NCI-H69 (cell line): Measurements from ENCODE around the gene GSTM2.
"Not testable (repeated sequence)": the region's sequence is repeated elsewhere in the genome, so short reads cannot be mapped to it uniquely, and the experiment has no call there.

Source experiments
- DNase-seq: peaks from one replicate; lab custom pipeline; 2025; lab: John Stamatoyannopoulos, UW

GSTM2 gene

GRCh38 chr1:109677459-109677858, 9.6 kb downstream of the GSTM2 start:
- no peak for DNase-seq

GRCh38 chr1:109678637-109679036, 10.8 kb downstream of the GSTM2 start:
- not testable (repeated sequence) for DNase-seq

- not testable (repeated sequence) for DNase-seq
Measured at GRCh38 chr1:109684777-109685176, 16.9 kb downstream of the GSTM2 start.

DNA sequence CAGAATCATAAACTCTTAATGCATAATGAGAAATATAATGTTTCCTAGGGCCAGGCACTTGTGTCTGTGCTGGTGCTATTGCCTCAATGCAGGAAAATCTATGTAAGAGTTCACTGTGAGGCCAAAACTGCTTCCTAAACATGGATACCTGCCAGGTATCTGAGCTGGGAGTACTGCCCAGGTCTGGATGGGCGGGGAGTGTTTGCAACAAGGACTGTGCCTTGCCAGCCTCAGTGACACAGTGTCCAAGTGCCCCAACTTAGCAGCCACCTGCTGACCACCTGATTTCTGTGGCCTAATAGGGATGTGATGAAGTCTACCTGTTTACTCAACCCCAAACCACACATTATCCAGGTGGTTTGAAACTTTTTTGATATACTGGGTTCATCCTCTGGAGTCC, 17.5 kb downstream of the GSTM2 start:
- not testable (repeated sequence) for DNase-seq

GRCh38 chr1:109685890-109686289, 18.0 kb downstream of the GSTM2 start:
- not testable (repeated sequence) for DNase-seq

- DNase-seq: not testable (repeated sequence)
Measured at GRCh38 chr1:109687109-109687508, 19.3 kb downstream of the GSTM2 start.

GRCh38 chr1:109687641-109688499, 20.0 kb downstream of the GSTM2 start, which contains the start of gene GSTM1:
GSTM1 (plus strand) TSS chr1:109687817; CDS start chr1:109687874, 57 bp downstream.
- DNase-seq: no peak

GRCh38 chr1:109689844-109690405, 22.1 kb downstream of the GSTM2 start:
- no peak for DNase-seq

DNA sequence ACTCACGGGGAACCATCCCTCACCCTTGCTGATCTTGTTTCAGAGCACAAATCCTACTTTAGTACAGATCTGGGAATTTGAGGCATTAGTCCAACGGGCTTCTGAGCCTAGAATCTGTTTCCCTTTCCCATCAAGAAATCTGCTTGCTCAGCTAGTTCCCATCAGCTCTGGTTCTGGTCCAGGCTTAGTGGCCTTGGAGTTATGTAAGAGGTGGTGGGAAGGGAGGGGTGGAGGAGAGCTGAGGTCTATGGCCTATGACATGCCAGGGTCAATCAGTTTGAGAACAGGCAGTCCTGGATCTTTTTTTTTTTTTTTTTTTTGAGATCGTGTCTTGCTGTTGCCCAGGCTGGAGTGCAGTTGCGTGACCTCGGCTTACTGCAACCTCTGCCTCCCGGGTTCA, 23.9 kb downstream of the GSTM2 start:
- no peak for DNase-seq

GRCh38 chr1:109694400-109694799, 26.5 kb downstream of the GSTM2 start:
- not testable (repeated sequence) for DNase-seq

- not testable (repeated sequence) for DNase-seq
Measured at GRCh38 chr1:109695138-109695537, 27.3 kb downstream of the GSTM2 start.

DNA sequence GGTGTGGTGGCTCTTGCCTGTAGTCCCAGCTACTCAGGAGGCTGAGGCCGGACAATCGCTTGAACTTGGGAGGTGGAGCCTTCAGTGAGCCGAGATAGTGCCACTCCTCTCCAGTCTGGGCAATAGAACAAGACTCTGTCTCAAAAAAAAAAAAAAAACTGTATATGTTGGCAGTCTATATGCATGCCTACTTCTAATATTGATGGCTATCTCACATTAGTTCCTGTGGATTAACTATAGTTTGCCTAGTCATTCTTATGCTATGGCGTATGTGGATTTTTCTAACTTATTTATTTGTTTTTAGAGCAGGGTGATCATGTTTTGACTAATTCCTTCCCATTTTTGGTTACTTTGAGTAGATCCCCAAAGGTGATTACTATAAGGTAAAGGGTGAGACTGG, 29.2 kb downstream of the GSTM2 start:
- no peak for DNase-seq

GRCh38 chr1:109697861-109698260, 30.0 kb downstream of the GSTM2 start:
- not testable (repeated sequence) for DNase-seq

- not testable (repeated sequence) for DNase-seq
Measured at GRCh38 chr1:109702940-109703339, 35.1 kb downstream of the GSTM2 start.

- no peak for DNase-seq
Measured at GRCh38 chr1:109704173-109704572, 36.3 kb downstream of the GSTM2 start.

DNA sequence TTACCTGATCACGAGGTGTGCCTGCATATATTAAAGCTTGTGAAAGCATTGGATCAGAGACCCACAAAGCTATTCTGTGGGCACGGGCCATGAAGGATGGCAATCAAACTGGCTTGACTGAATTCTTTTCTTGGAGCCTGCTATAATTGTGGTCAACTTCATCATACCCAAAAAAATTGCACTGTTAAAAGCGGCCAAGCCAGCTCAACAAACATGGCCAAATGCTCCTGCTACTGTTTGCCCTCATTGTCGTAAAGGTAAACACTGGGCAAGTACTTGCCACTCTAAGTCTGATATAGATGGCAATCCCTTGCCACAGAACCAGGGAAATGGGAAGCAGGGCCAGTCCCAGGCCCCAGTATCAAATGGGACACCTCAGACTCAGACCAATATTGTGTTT, 37.6 kb downstream of the GSTM2 start:
- DNase-seq: no peak

GRCh38 chr1:109708949-109709348, 41.1 kb downstream of the GSTM2 start:
- DNase-seq: not testable (repeated sequence)

- not testable (repeated sequence) for DNase-seq
Measured at GRCh38 chr1:109709822-109710221, 42.0 kb downstream of the GSTM2 start.

GRCh38 chr1:109711593-109712320, 43.9 kb downstream of the GSTM2 start, which contains the start of gene GSTM5:
GSTM5 (plus strand) TSS chr1:109712251; CDS start chr1:109712313, 62 bp downstream.
- not testable (repeated sequence) for DNase-seq

DNA sequence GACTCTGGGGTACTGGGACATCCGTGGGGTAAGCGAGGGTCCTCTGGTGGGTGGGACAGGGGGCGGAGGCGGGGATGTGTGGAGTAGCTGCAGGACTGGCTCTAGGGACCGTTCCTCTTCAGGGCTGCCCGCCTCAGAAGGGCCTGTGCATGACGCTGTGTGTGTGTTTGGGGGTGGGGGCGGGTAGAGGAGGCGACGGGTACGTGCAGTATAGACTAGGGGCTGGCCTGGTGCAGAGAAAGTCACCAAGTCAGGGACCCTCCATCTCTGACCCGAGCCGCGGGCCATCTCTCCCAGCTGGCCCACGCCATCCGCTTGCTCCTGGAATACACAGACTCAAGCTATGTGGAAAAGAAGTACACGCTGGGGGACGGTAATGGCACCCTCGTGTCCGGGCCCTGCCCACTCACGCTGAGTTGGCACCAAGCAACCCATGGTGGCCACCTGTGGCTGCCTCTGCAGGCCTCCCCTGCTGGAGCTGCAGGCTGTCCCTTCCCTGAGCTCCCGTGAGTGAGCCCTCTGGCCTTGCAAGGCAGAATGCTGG, 44.5 kb downstream of the GSTM2 start:
- DNase-seq: no peak

DNA sequence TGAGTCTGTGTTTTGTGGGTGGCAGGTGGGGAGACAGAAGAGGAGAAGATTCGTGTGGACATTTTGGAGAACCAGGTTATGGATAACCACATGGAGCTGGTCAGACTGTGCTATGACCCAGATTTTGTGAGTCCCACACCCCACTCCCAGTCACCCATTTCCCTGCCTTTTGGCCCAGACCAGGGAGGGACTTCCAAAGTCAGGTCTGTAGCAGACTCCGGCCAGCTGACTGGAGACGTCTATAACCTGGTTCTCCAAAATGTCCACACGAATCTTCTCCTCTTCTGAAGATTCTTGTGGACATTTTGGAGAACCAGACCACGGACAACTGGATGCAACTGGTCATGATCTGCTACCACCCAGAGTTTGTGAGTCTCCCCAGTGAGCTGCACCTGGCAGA, 45.8 kb downstream of the GSTM2 start:
- DNase-seq: no peak
